Hematopoietic multipotent progenitor cell treated with erythropoietin and hydrocortisone succinate and interleukin-3 and kit ligand, for 8 days (in vitro differentiated cells): ENCODE data around the gene RPS6KA1.
A peak's percentile ranks its signal among the peaks of the same experiment; 100 is the strongest.
"Not testable (repeated sequence)": the region's sequence is repeated elsewhere in the genome, so short reads cannot be mapped to it uniquely, and the experiment has no call there.

Experiments used
- DNase-seq: peaks from one replicate; pipeline ENCODE4 v3.0.0-alpha.2; 2015

The RPS6KA1 gene

DNA sequence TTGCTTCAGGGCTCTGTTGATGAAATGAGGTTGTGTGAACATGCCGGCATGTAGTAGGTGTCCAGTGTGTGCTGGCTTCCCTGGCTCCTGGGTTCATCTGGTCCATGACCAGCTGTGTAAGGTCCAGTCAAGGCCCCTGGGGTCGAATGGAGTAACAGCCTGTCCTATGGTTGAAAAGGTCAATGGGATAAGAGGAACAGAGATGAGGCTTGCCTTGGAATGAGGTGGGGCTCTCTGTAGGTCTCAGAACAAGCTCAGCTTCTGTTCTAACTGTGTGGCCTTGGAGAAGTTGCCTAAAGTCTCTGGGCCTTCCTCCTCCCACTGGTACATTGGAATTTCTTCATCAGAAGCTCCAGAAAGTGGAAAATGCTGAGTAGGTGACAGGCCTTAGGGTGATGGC is 26.6 kb downstream of the RPS6KA1 start:
- no peak for DNase-seq

DNA sequence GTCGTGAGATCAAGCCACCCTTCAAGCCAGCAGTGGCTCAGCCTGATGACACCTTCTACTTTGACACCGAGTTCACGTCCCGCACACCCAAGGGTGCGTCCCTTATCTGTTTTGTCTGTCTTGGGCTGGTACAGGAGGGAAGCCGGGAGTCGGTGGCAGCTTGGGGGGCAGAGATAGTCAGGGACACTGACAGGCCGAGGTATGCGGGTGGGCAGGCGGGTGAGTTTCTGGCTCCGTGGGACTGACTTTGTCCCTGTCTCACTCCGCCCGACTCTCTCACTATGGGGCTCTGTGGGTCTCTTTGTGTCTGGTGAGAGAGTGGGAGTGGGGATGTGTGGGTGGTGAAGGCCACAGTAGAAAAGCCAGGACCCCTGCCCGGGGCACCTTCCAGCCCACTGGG is 27.4 kb downstream of the RPS6KA1 start:
- DNase-seq: peak; percentile 78

DNA sequence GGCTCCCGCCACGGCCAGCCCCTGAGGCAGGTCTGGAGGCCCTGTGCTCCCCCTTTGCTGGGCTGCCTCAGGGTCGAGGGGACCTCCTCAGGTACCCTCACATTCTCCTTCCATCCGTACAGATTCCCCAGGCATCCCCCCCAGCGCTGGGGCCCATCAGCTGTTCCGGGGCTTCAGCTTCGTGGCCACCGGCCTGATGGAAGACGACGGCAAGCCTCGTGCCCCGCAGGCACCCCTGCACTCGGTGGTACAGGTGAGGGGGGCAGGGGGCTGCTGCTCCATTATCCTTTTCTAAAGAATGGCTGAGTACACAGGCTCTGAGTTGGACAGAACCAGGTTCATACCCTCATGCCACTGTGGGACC is 29.1 kb downstream of the RPS6KA1 start:
- no peak for DNase-seq

DNA sequence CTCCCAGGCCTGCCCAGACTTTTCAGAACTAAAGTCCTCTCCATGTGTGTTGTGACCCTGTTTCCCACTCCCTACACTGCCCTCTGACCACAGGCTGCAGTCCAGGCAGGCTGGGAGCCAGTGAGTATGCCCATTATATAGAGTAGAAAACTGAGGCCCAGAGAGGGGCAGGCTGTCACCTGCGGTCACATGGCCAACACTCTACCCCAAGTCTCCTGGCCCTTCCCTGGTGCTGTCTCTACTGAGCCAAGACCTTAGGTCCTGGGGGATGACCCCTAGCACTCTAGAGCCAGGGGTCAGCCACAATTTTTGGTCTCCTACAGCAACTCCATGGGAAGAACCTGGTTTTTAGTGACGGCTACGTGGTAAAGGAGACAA is 30.8 kb downstream of the RPS6KA1 start:
- DNase-seq: no peak

DNA sequence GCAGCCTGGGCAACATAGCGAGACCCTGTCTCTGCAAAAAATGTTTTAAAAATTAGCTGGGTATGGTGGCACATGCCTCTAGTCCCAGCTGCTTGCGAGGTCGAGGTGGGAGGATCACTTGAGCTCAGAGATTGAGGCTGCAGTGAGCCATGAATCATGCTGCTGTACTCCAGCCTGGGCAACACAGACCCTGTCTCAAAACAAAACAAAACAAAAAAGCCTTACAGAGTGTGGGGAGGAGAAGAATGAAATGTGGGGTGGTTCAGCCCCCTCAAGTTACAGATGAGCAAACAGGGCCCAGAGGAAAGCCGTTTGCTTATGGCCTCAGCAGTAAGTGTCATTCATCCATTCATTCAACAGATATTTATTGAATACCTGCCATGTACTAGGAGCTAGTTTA is 40.7 kb downstream of the RPS6KA1 start:
- DNase-seq: no peak

DNA sequence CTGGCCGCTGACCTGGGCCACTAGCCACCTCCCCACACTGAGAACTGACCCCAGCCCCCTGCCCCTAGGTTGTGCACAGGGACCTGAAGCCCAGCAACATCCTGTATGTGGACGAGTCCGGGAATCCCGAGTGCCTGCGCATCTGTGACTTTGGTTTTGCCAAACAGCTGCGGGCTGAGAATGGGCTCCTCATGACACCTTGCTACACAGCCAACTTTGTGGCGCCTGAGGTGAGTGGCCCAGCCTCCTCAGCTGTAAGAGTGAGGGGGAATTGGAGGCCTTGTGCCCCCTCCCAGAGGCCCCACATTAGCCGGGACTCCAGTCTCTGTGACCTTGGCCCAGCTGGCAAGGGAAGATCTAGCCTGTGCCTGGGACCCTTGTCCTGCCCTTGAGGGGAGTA is 41.8 kb downstream of the RPS6KA1 start:
- no peak for DNase-seq

DNA sequence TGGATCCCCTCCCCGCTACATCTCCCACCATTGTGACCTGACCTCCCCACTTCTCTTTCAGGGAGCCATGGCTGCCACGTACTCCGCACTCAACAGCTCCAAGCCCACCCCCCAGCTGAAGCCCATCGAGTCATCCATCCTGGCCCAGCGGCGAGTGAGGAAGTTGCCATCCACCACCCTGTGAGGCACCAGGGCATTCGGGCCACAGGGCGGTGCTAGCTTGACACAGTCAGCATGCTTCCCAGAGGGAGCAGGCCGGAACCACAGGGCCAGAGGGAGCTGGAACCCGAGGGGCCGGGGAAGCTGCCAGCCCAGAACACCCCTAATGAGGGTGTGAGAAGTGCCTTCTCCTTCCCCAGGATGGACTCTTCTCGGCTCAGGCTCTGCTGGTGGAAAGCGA is 44.5 kb downstream of the RPS6KA1 start:
- no peak for DNase-seq

DNA sequence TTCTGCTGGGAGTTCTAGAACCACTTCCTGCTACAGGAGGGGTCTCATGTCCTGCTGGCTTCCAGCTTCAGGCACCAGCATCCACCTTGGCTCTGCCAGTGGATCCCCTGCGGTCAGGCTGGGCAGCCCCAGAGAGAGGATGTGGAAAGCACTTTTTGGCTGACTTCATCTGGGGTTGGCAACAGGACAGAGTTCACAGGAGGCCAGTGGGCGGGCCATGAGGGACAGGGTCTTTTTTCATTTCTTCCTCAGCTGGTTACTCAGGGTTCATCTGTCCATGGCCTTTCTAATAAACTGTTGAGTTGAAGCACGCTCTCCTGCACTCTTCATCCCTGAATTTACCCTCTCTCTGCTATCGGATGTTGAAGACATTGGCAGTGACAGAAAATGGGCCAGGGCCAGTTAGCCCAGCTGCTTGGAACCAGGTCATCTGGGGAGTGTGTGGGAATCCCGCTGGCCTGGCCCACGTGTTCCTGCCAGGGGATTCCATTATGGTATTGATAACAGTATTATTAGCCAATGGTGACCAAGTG is 45.2 kb downstream of the RPS6KA1 start:
- DNase-seq: no peak

DNA sequence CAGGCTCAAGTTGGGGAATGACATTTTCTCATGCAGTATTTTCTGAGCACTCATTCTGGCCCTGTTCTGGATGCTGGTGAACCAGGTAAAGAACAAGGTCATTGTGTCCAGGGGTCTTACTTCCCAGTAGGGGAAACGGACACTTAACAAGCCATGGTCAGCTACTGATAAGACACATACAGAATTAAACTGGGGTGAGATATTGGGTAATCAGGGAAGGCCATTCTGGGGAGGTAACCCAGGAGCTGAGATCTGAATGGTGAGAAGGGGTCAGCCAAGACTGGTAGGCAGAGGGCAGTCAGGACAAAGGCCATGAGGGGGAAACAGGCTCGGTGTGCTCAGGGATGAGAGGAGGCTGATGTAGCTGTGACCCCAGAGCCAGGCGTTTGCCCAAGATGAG is 45.8 kb downstream of the RPS6KA1 start:
- no peak for DNase-seq

DNA sequence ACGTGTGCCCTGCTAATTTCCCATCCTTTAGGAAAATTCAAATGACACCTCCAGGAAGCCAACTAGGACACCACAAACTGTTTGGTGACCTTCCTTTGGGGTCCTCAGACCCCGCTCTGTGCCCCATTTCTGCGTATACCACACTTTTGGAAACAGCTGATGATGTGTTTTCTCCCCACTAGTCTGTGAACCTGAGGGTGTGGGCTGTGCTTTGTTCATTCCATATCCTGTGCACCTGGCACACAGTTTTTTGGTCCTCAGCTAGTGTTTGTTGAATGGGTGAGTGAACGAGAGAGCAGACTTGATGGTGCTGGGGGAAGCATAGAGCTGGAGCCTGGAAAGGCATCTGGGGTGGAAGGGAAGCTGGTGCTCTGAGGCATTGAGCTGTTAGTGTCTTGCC is 48.6 kb downstream of the RPS6KA1 start:
- DNase-seq: no peak

DNA sequence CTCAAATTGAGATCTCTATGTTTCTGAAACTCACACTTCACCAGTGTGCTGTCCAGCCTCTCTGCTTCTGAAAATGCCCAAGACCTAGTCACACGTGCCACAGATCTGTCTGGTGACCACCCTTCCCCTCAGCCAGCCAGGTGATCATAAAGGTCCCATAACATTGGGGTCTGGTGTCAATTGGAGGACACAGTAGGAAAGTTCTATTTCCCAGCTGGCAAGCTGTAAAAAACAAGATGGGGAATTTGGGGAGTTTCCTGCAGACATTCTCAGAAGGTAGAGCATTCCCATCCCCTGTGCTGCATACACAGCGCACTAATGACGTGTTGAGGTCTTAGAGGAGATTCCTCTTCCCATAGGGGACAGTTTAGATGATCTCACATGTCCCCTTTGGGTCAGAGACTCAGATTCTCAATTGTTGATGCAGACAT is 50.1 kb downstream of the RPS6KA1 start:
- DNase-seq: no peak

DNA sequence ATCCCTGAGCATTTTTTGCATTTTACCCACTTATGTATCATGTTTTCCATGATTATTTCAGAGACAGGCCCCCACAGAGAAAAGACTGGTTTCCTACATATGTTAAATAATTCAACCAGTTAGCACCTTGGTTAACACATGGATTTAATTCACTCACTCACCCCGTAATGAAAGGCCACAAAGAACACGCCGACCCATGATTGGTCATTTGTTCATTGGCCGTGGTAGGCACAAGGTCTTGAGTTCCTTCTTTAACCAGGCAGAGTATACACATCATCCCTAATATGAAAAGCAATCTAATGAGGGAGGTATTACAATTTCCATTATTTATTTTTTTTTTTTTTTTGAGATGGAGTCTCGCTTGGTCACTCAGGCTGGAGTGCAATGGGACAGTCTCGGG is 50.6 kb downstream of the RPS6KA1 start:
- DNase-seq: no peak

DNA sequence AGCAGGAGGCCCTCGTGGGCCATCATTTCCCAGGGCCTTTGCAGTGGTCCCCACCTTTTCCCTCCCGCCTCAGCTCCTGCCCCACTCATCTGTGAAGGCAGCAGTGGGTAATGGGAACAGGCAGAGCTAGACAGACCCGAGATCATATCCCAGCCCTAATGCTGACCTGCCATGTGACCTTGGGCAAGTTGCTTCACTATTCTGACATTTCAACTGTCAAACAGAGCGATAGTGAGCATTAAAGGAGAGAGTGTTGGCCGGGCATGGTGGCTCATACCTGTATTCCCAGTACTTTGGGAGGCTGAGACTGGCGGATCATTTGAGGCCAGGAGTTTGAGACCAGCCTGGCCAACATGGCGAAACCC is 51.7 kb downstream of the RPS6KA1 start:
- no peak for DNase-seq

DNA sequence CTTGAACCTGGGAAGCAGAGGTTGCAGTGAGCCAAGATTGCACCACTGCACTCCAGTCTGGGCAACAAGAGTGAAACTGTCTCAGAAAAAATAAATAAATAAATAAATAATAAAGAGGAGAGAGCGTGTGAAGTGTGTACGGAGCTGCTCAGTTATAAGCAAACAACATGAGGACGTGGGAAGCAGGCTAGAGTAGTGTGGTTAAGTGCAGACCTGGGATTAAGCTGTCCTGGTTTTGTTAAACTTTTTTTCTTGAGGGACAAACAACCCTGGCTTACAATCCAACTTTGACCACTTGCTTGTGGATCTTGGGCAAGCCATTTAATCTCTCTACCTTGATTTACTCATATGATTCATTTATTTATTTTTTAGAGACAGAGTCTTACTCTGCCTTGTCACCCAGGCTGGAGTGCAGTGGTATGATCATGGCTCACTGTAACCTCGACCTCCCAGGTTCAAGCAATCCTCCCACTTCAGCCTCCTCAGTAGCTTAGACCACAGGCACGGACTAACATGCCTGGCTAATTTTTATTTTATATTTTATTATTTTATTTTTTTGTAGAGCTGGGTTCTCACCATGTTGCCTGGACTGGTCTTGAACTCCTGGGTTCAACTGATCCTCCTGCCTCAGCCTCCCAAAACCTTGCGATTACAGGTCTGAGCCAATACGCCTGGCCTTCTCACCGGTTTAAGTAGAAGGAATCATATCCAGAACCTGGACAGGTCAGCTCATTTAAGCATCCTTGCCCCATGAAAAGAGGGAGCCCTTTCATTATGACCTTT is 52.7 kb downstream of the RPS6KA1 start:
- no peak for DNase-seq

DNA sequence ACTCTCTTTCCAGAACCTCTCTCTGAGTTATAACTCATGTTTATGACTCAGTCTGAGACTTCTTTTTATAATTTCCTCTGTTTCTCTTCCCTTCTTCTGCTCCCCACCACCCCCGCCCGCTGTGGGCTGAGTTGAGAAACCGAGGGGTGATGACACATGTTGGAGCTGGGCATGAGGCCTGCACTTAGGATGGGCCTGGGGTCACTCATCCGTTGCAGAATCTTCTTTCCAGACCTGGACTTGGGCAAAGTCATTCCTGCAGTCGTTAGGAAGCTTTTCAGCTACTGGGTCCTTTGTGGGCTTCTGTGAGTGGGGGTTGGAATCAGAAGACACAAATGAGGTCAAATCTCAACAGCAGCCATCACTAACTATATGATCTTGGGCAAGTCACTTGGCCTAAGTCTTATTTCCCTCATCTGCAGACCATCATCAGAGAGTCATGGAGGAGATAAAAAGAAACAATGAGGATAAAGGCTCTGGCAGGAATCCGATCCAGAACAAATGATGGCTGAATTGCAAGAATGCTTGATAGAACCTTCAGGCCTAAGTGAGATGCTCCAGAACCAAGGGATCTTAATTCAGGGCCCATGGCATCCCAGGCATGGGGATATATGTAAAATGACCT is 53.4 kb downstream of the RPS6KA1 start:
- no peak for DNase-seq

DNA sequence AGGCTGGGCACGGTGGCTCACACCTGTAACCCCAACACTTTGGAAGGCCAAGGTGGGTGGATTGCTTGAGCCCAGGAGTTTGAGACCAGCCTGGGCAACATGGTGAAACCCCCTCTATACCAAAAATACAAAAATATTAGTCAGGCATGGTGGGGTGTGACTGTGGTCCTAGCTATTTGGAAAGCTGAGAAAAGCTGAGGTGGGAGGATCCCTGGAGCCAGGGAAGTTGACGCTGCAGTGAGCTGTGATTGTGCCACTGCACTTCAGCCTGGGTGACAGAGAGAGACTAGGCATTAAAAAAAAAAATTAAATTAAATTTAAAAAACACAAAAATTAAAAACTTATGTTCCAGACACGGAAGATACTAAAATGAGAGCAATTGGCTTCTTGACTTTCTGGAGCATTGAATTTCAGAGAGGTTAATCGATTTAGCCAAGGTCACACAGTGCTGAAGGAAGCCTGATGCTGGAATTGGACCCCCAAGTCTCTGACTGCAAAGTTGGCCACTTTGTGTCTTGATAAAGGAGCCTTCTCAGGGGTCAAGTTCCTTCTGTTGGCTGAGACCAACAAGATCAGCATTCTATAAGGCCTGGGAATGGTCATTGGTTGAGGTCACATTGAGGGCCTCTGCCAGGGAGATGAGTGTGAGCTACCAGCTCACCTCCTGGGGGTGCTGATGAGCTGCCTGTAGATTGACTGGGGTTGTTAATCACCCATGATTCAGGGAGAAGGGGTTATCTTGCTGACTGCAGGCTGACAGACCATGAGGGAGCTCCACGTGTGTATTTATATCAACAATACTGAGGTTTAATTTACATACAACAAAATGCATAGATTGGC is 54.3 kb downstream of the RPS6KA1 start:
- DNase-seq: peak; percentile 88

DNA sequence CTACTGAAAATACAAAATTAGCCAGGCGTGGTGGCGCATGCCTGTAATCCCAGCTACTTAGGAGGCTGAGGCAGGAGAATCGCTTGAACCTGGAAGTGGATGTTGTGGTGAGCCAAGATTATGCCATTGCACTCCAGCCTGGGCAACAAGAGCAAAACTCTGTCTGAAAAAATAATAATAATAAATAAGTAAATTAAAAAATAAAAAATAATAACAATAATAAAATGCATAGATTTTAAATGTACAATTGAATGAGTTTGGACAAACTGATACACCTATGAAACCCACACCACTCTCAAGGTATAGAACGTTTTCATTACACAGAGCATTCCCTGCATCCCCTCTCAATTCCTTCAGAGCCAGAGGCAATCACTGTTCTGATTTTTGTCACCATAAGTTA is 55.0 kb downstream of the RPS6KA1 start:
- DNase-seq: not testable (repeated sequence)

DNA sequence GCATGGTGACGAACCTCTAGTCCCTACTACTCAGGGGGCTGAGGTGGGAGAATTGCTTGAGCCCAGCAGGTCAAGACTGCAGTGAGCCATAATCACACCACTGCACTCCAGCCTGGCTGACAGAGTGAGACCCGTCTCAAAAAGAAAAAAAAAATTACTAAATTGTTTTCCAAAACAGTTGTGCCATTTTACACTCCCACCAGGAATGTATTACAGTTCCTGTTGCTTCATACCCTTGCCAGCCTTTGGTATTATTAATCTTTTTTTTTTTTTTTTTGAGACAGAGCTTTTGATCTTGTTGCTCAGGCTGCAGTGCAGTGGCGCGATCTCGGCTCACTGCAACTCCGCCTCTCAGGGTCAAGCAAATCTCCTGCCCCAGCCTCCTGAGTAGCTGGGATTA is 55.9 kb downstream of the RPS6KA1 start:
- DNase-seq: no peak

DNA sequence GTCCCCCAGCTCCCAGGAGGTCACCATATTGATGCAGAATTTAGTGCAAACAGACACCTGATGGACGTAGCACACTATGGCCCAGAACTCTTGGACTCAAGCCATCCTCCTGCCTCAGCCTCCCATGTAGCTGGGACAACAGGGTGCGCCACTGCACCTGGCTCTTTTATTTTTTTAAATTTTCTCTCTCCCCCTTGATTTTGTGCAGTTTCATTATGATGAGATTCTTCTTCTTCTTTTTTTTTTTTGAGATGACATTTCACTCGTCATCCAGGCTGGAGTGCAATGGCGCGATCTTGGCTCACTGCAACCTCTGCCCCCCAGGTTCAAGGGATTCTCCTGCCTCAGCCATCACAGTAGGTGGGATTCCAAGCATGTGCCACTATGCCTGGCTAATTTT is 63.8 kb downstream of the RPS6KA1 start:
- no peak for DNase-seq

DNA sequence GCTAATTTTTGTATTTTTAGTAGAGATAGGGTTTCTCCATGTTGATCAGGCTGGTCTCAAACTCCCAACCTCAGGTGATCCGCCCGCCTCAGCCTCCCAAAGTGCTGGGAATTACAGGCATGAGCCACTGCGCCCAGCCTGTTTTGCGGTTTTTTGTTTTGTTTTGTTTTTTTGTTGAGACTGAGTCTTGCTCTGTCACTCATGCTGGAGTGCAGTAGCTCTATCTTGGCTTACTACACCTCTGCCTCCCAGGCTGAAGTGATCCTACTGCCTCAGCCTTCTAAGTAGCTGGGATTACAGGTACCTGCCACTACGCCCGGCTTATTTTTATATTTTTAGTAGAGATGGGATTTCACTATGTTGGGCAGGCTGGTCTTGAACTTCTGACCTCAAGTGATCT is 65.0 kb downstream of the RPS6KA1 start:
- DNase-seq: not testable (repeated sequence)

DNA sequence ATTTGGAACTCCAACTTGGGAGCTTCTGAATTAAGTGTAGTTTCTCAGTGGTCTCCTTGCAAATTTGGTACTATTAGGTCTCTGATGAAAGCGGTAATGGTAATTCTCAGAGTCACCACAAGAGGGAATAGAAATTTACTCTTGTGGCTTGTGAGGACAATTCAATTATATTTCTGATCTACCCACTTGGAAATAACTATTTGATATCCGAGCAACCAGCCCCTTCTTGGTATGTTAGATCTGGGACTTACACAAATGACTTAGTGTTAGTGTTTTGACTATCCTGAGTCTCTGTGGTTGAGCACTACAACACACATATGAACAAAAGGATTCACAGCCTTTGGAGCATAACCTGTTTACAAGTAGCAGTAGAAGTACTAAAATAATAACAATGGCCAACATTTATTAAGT is 68.1 kb downstream of the RPS6KA1 start:
- peak; percentile 88 for DNase-seq

DNA sequence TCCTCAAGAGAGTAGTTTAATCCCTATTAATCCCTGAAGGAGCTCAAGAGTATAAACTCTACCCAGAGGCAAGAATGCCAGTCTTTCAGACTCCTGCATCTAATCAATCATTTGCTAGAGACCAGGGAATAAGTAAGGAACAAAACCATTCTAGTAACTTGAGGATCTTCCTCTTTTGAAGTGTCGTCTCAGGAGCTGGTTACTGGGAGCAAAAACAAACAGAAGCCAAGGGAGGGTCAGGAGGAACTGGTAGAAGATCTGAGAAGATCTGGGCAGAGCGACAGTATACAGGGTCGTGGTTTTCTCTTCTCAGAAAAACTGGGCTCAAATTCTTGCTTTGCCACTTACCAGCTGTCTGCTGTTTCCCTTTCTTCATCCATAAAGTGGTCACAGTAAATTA is 69.3 kb downstream of the RPS6KA1 start:
- no peak for DNase-seq

DNA sequence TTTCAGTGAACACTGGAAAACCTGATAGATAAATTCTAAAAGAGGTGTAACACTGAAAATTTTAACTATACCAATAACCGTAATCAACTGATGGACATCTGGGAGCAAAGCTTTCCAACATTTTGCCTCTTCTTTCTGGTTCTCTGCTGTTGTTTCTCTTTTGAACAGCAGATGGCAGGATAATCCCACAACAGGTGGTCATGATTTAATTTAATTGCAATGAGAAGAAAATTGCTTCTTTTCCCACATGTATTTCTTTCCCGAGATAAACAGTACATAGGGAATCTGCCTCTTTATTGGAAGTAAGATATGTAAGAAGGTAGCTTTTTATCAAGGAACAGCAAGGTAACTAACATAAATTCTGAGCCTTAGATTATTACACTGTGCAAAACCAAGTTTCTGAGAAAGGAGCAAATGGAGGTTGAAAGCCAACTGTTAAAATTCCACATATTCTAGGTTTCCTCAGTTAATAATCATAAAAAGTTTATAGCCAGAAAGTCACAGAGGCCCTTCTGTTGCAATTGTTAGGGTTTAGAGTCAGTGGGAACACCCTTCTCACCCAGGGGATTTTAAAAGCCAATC is 72.9 kb downstream of the RPS6KA1 start:
- peak; percentile 86 for DNase-seq
